HCT116 (cell line): ENCODE measurements around the gene NAB2. TPM values are rescaled to one million over a fixed set of nuclear protein-coding genes. Genes with fewer than 3 reads are reported as not detected.

Experiments used
- ATAC-seq: fragments of 200-7000 bp; cut with Tn5 transposase; 2 replicates; pipeline ENCODE4 v1.9.1; 2020; ENCODE audit warnings: mild to moderate bottlenecking, moderate library complexity
- BruUV-seq: library from RNA; stranded (reverse); fragments of 400-500 nt; replicated peaks from 2 replicates; lab custom pipeline; 2021; lab: Mats Ljungman, UMichigan
- CTCF ChIA-PET: fragments of 300-600 bp; sonication (Branson Sonifier 250); formaldehyde crosslinking; loops from one replicate; lab custom pipeline; 2021; ENCODE audit warnings: antibody characterized with exemption; lab: Charles Lee
- POLR2A ChIA-PET: fragments of 300-600, 350-600 bp; sonication (Branson Sonifier 250); formaldehyde crosslinking; loops from one replicate; lab custom pipeline; 2021; ENCODE audit warnings: antibody characterized with exemption; lab: Charles Lee
- RAD21 ChIA-PET, 2 experiments: fragments of 300-600 bp; sonication (Branson Sonifier 250); formaldehyde crosslinking; loops; one replicate each; lab custom pipeline; 2023; ENCODE audit warnings: low total read pairs in 2 of 2; ENCODE audit not compliant: uncharacterized antibody in 2 of 2, unreplicated experiment in 2 of 2, low non-redundant PET in 1 of 2; lab: Charles Lee
- DNase-seq: peaks from one replicate; pipeline ENCODE4 v3.0.0-alpha.2; 2010; ENCODE audit warnings: low read depth, low spot score
- H2AFZ ChIP-seq: fragments of 200-600 bp; shearing (Covaris generic), sonication (generic); 2 replicates; pipeline ENCODE4 v1.6.1; 2017; ENCODE audit warnings: low read depth, mixed run types, mixed read lengths, antibody characterized with exemption, low read length; ENCODE audit not compliant: poor library complexity, severe bottlenecking
- H3K27ac ChIP-seq: 2 replicates; pipeline ENCODE4 v1.5.1; 2012; ENCODE audit warnings: low read depth, low read length
- H3K27me3 ChIP-seq: fragments of 200-600 bp; sonication (generic); 2 replicates; pipeline ENCODE4 v1.6.1; 2016; ENCODE audit warnings: mixed run types, low read length, mixed read lengths; ENCODE audit not compliant: insufficient read depth
- H3K36me3 ChIP-seq, 2 experiments: fragments of 200-500 bp in 1 of 2; fragments of 200-600 bp in 1 of 2; sonication (Bioruptor generic) in 1 of 2; sonication (generic) in 1 of 2; 2 replicates each; pipeline versions ENCODE4 v1.5.1 to v1.6.1; 2014 to 2016; ENCODE audit warnings: low read length in 2 of 2, inconsistent platforms in 1 of 2, mixed read lengths in 1 of 2, mixed run types in 1 of 2; ENCODE audit not compliant: insufficient read depth in 2 of 2, control insufficient read depth in 1 of 2
- H3K4me1 ChIP-seq, 2 experiments: fragments of 200-600 bp in 1 of 2; sonication (generic) in 1 of 2; 2 replicates each; pipeline versions ENCODE4 v1.5.1 to v1.6.1; 2012 to 2017; ENCODE audit warnings: low read length in 2 of 2, inconsistent platforms in 1 of 2, mild to moderate bottlenecking in 1 of 2, mixed read lengths in 1 of 2, mixed run types in 1 of 2, moderate library complexity in 1 of 2; ENCODE audit not compliant: insufficient read depth in 2 of 2, control insufficient read depth in 1 of 2
- H3K4me2 ChIP-seq: fragments of 200-600 bp; sonication (generic); 2 replicates; pipeline ENCODE4 v1.6.1; 2017; ENCODE audit warnings: mixed run types, low read length, mixed read lengths
- H3K4me3 ChIP-seq, 2 experiments: fragments of 200-600 bp in 1 of 2; sonication (generic) in 1 of 2; replicated peaks in 1 of 2; 2 replicates each; pipeline ENCODE4 v1.5.1; 2011 to 2016; ENCODE audit warnings: low read length in 2 of 2, control low read depth in 1 of 2, low read depth in 1 of 2, mild to moderate bottlenecking in 1 of 2, mixed read lengths in 1 of 2, mixed run types in 1 of 2
- H3K79me2 ChIP-seq: fragments of 200-600 bp; sonication (generic); 2 replicates; pipeline ENCODE4 v1.6.1; 2017; ENCODE audit warnings: mild to moderate bottlenecking, mixed run types, low read length, moderate library complexity, mixed read lengths; ENCODE audit not compliant: insufficient read depth
- H3K9ac ChIP-seq: fragments of 200-600 bp; sonication (generic); 2 replicates; pipeline ENCODE4 v1.6.1; 2016; ENCODE audit warnings: low read length, mixed read lengths
- H3K9me2 ChIP-seq: fragments of 200-600 bp; sonication (generic), shearing (Covaris generic); 2 replicates; pipeline ENCODE4 v1.6.1; 2017; ENCODE audit warnings: mixed run types, mild to moderate bottlenecking, moderate library complexity; ENCODE audit not compliant: insufficient read depth
- H3K9me3 ChIP-seq, 2 experiments: fragments of 200-500 bp in 1 of 2; fragments of 200-600 bp in 1 of 2; sonication (Bioruptor generic) in 1 of 2; sonication (generic) in 1 of 2; 2 replicates each; pipeline ENCODE4 v1.6.1; 2014 to 2017; ENCODE audit warnings: low read length in 2 of 2, mixed read lengths in 2 of 2, inconsistent platforms in 1 of 2, low read depth in 1 of 2, mild to moderate bottlenecking in 1 of 2, mixed run types in 1 of 2, moderate library complexity in 1 of 2; ENCODE audit not compliant: control insufficient read depth in 1 of 2, insufficient read depth in 1 of 2
- H4K20me1 ChIP-seq: fragments of 200-600 bp; sonication (generic), shearing (Covaris generic); 2 replicates; pipeline ENCODE4 v1.6.1; 2017; ENCODE audit warnings: mixed run types, mild to moderate bottlenecking, moderate library complexity; ENCODE audit not compliant: insufficient read depth
- CEBPB ChIP-seq: IDR thresholded peaks from 2 replicates; pipeline ENCODE4 v1.6.1; 2012; ENCODE audit warnings: low read depth
- EZH2 ChIP-seq: fragments of 200-600 bp; sonication (generic); IDR thresholded peaks from 2 replicates; pipeline ENCODE4 v1.6.1; 2017; ENCODE audit warnings: antibody characterized with exemption, mixed run types
- EZH2phosphoT487 ChIP-seq: fragments of 200-600 bp; IDR thresholded peaks from 2 replicates; pipeline ENCODE4 v1.6.1; 2018; ENCODE audit warnings: antibody characterized with exemption, borderline replicate concordance
- MAX ChIP-seq: IDR thresholded peaks from 2 replicates; pipeline ENCODE4 v1.6.1; 2012
- RAD21 ChIP-seq: IDR thresholded peaks from 2 replicates; pipeline ENCODE4 v1.6.1; 2012; ENCODE audit warnings: low read depth, mild to moderate bottlenecking
- ZNF274 ChIP-seq: fragments of 200-500 bp; sonication (Bioruptor generic); IDR thresholded peaks from 2 replicates; pipeline ENCODE4 v1.6.1; 2014; ENCODE audit warnings: mild to moderate bottlenecking, low read depth, low read length, inconsistent platforms
- intact Hi-C: fragments of 100-400 bp; cut with micrococcal nuclease; formaldehyde crosslinking; loops from 2 replicates; pipeline ENCODE4 v1.10.0; 2022
- total RNA-seq: library from RNA; stranded (reverse); gene quantifications from one replicate; pipeline ENCODE4 v1.2.1, GENCODE V29; 2021; ENCODE audit not compliant: unreplicated experiment
- TF ChIP-seq, protein P1 (sequence below): IDR thresholded peaks from 2 replicates; pipeline ENCODE4 v1.6.1; 2012; ENCODE audit warnings: low read depth
- TF ChIP-seq, protein P2 (sequence below): IDR thresholded peaks from 2 replicates; pipeline ENCODE4 v1.6.1; 2012
- TF ChIP-seq, protein P3 (sequence below): IDR thresholded peaks from 2 replicates; pipeline ENCODE4 v1.6.1; 2011; ENCODE audit warnings: mild to moderate bottlenecking, low read length, moderate library complexity; ENCODE audit not compliant: insufficient replicate concordance; ENCODE audit errors: extremely low read depth

NAB2 gene
- total RNA-seq, 1 experiment from 2014 or later, result 77.1 TPM

DNA sequence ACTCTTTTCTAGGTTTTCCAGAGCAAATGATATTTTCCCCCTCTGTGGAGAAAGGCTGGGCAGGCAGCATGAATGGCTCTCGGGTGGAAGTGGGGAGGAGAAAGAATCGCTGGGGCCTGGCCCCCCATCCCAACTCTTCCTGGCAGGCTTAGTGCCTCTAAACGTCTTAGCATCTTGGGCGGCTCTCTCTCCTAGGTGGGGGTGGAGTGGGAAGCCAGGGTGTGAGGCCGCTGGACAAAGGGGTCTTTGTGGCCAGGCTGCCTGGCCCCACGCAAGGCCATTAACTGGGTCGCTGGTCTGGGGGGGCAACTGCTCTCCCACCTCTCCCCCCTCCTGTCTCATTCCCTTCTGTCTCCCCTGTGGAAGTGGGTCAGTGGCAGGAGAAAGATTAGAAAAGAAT is 53.8 kb downstream of the NAB2 start:
- ChIA-PET RAD21 (no interaction called here), CTCF (no interaction called here), POLR2A (interaction anchor here (1.1 kb wide), 1 partner anchor 15 kb away, joined by 4 read pairs; the partner anchor contains the start of gene LRP1)
- intact Hi-C loops, result no loop called here
- no peaks in the 10 kb centered on the region for H3K4me1 ChIP-seq
- ATAC-seq (no peak), DNase-seq (no peak)
- H3K27me3 ChIP-seq, result no peaks in the 10 kb centered on the region
- TF ChIP-seq CEBPB (no peak), ZNF274 (no peak), MAX (no peak), RAD21 (no peak), EZH2 (no peak), EZH2phosphoT487 (no peak)
- TF ChIP-seq, protein P1, sequence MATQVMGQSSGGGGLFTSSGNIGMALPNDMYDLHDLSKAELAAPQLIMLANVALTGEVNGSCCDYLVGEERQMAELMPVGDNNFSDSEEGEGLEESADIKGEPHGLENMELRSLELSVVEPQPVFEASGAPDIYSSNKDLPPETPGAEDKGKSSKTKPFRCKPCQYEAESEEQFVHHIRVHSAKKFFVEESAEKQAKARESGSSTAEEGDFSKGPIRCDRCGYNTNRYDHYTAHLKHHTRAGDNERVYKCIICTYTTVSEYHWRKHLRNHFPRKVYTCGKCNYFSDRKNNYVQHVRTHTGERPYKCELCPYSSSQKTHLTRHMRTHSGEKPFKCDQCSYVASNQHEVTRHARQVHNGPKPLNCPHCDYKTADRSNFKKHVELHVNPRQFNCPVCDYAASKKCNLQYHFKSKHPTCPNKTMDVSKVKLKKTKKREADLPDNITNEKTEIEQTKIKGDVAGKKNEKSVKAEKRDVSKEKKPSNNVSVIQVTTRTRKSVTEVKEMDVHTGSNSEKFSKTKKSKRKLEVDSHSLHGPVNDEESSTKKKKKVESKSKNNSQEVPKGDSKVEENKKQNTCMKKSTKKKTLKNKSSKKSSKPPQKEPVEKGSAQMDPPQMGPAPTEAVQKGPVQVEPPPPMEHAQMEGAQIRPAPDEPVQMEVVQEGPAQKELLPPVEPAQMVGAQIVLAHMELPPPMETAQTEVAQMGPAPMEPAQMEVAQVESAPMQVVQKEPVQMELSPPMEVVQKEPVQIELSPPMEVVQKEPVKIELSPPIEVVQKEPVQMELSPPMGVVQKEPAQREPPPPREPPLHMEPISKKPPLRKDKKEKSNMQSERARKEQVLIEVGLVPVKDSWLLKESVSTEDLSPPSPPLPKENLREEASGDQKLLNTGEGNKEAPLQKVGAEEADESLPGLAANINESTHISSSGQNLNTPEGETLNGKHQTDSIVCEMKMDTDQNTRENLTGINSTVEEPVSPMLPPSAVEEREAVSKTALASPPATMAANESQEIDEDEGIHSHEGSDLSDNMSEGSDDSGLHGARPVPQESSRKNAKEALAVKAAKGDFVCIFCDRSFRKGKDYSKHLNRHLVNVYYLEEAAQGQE, result no peak
- TF ChIP-seq, protein P2, sequence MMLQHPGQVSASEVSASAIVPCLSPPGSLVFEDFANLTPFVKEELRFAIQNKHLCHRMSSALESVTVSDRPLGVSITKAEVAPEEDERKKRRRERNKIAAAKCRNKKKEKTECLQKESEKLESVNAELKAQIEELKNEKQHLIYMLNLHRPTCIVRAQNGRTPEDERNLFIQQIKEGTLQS, result no peak
- TF ChIP-seq, protein P3, sequence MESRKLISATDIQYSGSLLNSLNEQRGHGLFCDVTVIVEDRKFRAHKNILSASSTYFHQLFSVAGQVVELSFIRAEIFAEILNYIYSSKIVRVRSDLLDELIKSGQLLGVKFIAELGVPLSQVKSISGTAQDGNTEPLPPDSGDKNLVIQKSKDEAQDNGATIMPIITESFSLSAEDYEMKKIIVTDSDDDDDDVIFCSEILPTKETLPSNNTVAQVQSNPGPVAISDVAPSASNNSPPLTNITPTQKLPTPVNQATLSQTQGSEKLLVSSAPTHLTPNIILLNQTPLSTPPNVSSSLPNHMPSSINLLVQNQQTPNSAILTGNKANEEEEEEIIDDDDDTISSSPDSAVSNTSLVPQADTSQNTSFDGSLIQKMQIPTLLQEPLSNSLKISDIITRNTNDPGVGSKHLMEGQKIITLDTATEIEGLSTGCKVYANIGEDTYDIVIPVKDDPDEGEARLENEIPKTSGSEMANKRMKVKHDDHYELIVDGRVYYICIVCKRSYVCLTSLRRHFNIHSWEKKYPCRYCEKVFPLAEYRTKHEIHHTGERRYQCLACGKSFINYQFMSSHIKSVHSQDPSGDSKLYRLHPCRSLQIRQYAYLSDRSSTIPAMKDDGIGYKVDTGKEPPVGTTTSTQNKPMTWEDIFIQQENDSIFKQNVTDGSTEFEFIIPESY, result no peak
- H3K9ac ChIP-seq, result no peak overlapping the region
- no peak overlapping the region for H2AFZ ChIP-seq
- no peaks in the 10 kb centered on the region for H3K9me2 ChIP-seq
- no peak overlapping the region for H3K4me2 ChIP-seq
- no peaks in the 10 kb centered on the region for H3K9me3 ChIP-seq
- no peak overlapping the region for H3K4me3 ChIP-seq
- H3K27ac ChIP-seq, result no peak overlapping the region
- no peaks in the 10 kb centered on the region for H3K79me2 ChIP-seq
- peaks cover 0 to 18% of the 10 kb centered on the region in 2 experiments; a peak in 2 of 4 replicates for H3K36me3 ChIP-seq
- BruUV-seq, result no TSS peak
- H4K20me1 ChIP-seq, result no peaks in the 10 kb centered on the region
